Natural killer cell (primary cell): ENCODE results near the gene PSD4. TPM values are rescaled to one million over a fixed set of nuclear protein-coding genes. Genes with fewer than 3 reads are reported as not detected.

ENCODE experiments used
- ATAC-seq, 3 donors: fragments of 150-1000 bp in 2 of 3; fragments of 200-7000 bp in 1 of 3; cut with Tn5 transposase; 1 replicate in 1 of 3; 2 replicates in 2 of 3; pipeline ENCODE4 v1.10.0; 2021; ENCODE audit warnings: mild to moderate bottlenecking in 2 of 3, moderate library complexity in 2 of 3
- DNase-seq, 2 donors: peaks; one replicate each; pipeline versions ENCODE4 v3.0.0 to v3.0.0-alpha.2; 2013 to 2021; ENCODE audit warnings: mixed read lengths in 1 of 2
- H3K27ac ChIP-seq: one replicate; pipeline ENCODE4 v1.5.1; 2013; ENCODE audit warnings: mild to moderate bottlenecking, low read length
- H3K27me3 ChIP-seq: one replicate; pipeline ENCODE4 v1.6.1; 2013; ENCODE audit warnings: low read length; ENCODE audit not compliant: control insufficient read depth, insufficient read depth
- H3K36me3 ChIP-seq: one replicate; pipeline ENCODE4 v1.6.1; 2013; ENCODE audit warnings: low read length; ENCODE audit not compliant: control insufficient read depth, insufficient read depth
- H3K4me1 ChIP-seq: one replicate; pipeline ENCODE4 v1.6.1; 2013; ENCODE audit warnings: low read length; ENCODE audit not compliant: control insufficient read depth, insufficient read depth
- H3K4me3 ChIP-seq: one replicate; pipeline ENCODE4 v1.5.1; 2013; ENCODE audit warnings: low read length
- H3K9me3 ChIP-seq: one replicate; pipeline ENCODE4 v1.6.1; 2013; ENCODE audit warnings: low read length; ENCODE audit not compliant: control insufficient read depth, insufficient read depth
- H3K27ac Mint-ChIP-seq, 2 donors: one replicate each; pipeline ENCODE4 v1.8.0; 2022; ENCODE audit warnings: mild to moderate bottlenecking in 2 of 2, mixed read lengths in 2 of 2, moderate library complexity in 1 of 2
- H3K27me3 Mint-ChIP-seq, 2 donors: one replicate each; pipeline ENCODE4 v1.8.0; 2022; ENCODE audit warnings: low read depth in 2 of 2, mixed read lengths in 2 of 2
- H3K36me3 Mint-ChIP-seq: one replicate; pipeline ENCODE4 v1.8.0; 2022; ENCODE audit warnings: mixed read lengths
- H3K4me1 Mint-ChIP-seq, 2 donors: one replicate each; pipeline ENCODE4 v1.8.0; 2022; ENCODE audit warnings: mixed read lengths in 2 of 2
- H3K4me3 Mint-ChIP-seq: one replicate; pipeline ENCODE4 v1.8.0; 2022; ENCODE audit warnings: mild to moderate bottlenecking, moderate library complexity, mixed read lengths
- H3K9me3 Mint-ChIP-seq, 2 donors: one replicate each; pipeline ENCODE4 v1.8.0; 2022; ENCODE audit warnings: mixed read lengths in 2 of 2
- WGBS: methylation state at CpG from one replicate; pipeline ENCODE4 v1.1.7; 2013; ENCODE audit warnings: missing lambda C conversion rate; ENCODE audit not compliant: insufficient coverage; 5-methylcytosine and 5-hydroxymethylcytosine counted together
- intact Hi-C: fragments of 100-400 bp; cut with micrococcal nuclease; formaldehyde crosslinking; loops from one replicate; pipeline ENCODE4 v1.14.2; 2022
- total RNA-seq, 4 donors: library from RNA; stranded (reverse); fragments of 120-200 nt in 1 of 4; gene quantifications; one replicate each; pipeline versions ENCODE4 v1.2.3 to v1.2.4, GENCODE V29; 2013 to 2022
- TF ChIP-seq, protein P1 (sequence below): fragments of 200-600 bp; IDR thresholded peaks from one replicate; pipeline ENCODE4 v1.8.0; 2022; ENCODE audit warnings: antibody characterized with exemption

Gene PSD4
- total RNA-seq, 3 donors from 2014 or later (not counting 1 experiment from before 2014, with no cell fraction given): 280 to 347 (median 340) TPM

DNA sequence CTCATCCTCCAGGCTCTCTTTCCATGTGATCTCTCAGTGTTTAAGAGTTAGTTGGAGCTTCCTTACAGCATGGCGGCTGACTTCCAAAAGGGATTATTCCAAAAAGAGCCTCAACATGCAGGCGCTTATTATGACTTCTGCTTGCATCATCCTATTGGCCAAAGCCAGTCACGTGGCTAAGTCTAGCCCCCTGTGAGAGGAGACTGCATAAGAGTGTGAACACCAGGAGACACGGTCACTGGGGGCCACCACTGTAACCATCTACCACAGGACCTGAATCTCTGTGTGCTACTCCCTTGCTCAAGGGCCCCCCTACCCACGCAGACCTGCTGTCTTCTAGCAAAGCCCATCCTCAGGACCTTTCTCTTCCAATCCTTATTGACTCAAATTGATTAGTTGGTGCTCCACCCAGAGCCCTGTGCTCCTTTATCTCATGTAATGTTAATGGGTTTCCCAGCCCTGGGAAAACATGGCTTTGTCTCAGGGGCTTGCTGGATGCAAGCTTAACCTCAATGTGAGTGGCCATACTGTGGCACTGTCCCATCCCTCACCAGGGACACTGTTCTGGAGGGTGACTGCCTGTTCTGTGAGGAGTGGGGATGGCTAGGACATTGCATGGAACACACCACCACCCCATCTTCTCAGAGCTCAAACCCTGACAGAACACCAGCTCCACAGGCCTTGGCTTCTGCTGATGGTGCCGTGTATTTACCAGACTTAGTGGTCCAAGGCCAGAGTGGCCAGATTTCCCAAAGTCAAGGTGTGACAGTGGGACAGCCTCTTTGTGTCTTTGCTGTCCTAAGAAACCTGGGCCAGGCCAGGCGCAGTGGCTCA is 42.2 kb upstream of the PSD4 start:
- Histone ChIP-seq H3K27me3 (no peaks in the 10 kb centered on the region), H3K4me3 (no peak overlapping the region), H3K36me3 (no peaks in the 10 kb centered on the region), H3K4me1 (peaks cover 12% of the 10 kb centered on the region), H3K27ac (no peak overlapping the region), H3K9me3 (no peaks in the 10 kb centered on the region)
- Mint-ChIP-seq H3K36me3 (no peaks in the 10 kb centered on the region), H3K27ac (no peak overlapping the region), H3K4me1 (peaks cover 7 to 9% of the 10 kb centered on the region in 2 donors), H3K27me3 (no peaks in the 10 kb centered on the region), H3K9me3 (no peaks in the 10 kb centered on the region), H3K4me3 (no peak overlapping the region)
- TF ChIP-seq, protein P1, sequence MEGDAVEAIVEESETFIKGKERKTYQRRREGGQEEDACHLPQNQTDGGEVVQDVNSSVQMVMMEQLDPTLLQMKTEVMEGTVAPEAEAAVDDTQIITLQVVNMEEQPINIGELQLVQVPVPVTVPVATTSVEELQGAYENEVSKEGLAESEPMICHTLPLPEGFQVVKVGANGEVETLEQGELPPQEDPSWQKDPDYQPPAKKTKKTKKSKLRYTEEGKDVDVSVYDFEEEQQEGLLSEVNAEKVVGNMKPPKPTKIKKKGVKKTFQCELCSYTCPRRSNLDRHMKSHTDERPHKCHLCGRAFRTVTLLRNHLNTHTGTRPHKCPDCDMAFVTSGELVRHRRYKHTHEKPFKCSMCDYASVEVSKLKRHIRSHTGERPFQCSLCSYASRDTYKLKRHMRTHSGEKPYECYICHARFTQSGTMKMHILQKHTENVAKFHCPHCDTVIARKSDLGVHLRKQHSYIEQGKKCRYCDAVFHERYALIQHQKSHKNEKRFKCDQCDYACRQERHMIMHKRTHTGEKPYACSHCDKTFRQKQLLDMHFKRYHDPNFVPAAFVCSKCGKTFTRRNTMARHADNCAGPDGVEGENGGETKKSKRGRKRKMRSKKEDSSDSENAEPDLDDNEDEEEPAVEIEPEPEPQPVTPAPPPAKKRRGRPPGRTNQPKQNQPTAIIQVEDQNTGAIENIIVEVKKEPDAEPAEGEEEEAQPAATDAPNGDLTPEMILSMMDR: no peak
- intact Hi-C loops: no loop called here
- WGBS: 81% methylated on average over 7 of the region's 7 CpGs
- ATAC-seq (no peak), DNase-seq (no peak)

DNA sequence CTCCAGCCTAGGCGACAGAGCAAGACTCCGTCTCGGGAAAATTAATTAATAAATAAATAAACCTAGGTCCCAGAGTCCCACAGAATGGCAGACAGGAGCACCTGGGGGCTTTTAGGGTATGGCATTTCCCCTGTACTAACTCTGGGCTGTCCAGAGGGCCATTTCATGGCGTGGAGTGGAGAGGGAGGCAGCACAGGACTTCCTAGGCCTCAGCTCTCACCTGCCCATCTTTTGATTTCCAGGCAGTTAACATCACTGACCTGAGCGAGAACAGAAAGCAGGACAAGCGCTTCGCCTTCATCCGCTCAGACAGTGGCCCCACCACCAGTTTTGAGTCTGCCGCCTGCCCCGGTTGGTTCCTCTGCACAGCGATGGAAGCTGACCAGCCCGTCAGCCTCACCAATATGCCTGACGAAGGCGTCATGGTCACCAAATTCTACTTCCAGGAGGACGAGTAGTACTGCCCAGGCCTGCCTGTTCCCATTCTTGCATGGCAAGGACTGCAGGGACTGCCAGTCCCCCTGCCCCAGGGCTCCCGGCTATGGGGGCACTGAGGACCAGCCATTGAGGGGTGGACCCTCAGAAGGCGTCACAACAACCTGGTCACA is 41.3 kb upstream of the PSD4 start:
- TF ChIP-seq, protein P1: no peak
- no peaks in the 10 kb centered on the region for H3K9me3 Mint-ChIP-seq

DNA sequence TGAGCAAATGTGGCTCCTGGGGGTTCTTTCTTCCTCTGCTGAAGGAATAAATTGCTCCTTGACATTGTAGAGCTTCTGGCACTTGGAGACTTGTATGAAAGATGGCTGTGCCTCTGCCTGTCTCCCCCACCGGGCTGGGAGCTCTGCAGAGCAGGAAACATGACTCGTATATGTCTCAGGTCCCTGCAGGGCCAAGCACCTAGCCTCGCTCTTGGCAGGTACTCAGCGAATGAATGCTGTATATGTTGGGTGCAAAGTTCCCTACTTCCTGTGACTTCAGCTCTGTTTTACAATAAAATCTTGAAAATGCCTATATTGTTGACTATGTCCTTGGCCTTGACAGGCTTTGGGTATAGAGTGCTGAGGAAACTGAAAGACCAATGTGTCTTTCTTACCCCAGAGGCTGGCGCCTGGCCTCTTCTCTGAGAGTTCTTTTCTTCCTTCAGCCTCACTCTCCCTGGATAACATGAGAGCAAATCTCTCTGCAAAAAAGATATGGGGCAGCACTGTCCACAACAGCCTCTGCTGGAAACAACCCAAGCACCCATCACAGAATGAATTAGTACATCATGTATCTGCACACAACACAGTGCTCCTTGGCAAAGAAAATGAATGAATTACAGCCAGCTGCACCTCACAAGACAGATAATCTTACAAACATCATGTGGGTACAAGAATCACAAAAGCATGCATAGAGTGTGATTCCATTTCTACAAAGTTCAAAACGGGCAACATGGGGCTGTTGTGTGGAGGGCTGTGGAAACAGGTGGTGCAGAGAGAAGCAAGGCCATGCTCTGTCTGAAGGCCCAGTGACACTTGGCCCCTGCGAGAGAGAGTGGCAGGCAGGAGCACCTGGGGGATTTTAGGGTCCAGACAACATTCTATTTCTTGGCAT is 39.8 kb upstream of the PSD4 start:
- intact Hi-C loops: no loop called here
- H3K27me3 Mint-ChIP-seq: peaks cover 0 to 2% of the 10 kb centered on the region in 2 donors
- H3K9me3 Mint-ChIP-seq: no peaks in the 10 kb centered on the region
- Histone ChIP-seq H3K27me3 (no peaks in the 10 kb centered on the region), H3K9me3 (no peaks in the 10 kb centered on the region), H3K4me3 (no peak overlapping the region), H3K36me3 (no peaks in the 10 kb centered on the region), H3K27ac (no peak overlapping the region), H3K4me1 (peaks cover 6% of the 10 kb centered on the region)
- ATAC-seq: no peak
- peaks cover 11 to 12% of the 10 kb centered on the region in 2 donors for H3K4me1 Mint-ChIP-seq
- no peak overlapping the region for H3K4me3 Mint-ChIP-seq
- WGBS: 63% methylated on average over 7 of the region's 7 CpGs
- no peaks in the 10 kb centered on the region for H3K36me3 Mint-ChIP-seq
- no peak for DNase-seq
- TF ChIP-seq, protein P1: no peak
- no peak overlapping the region for H3K27ac Mint-ChIP-seq

More for the DNA sequence above, 41.3 kb upstream of the PSD4 start:
- Histone ChIP-seq H3K27ac (no peak overlapping the region), H3K4me1 (peaks cover 4% of the 10 kb centered on the region), H3K27me3 (no peaks in the 10 kb centered on the region), H3K9me3 (no peaks in the 10 kb centered on the region), H3K36me3 (no peaks in the 10 kb centered on the region), H3K4me3 (no peak overlapping the region)
- H3K4me3 Mint-ChIP-seq: no peak overlapping the region
- H3K27me3 Mint-ChIP-seq: peaks cover 0 to 2% of the 10 kb centered on the region in 2 donors
- intact Hi-C loops: no loop called here
- DNase-seq: no peak
- H3K36me3 Mint-ChIP-seq: no peaks in the 10 kb centered on the region
- H3K27ac Mint-ChIP-seq: no peak overlapping the region
- ATAC-seq: no peak
- WGBS: 94% methylated on average over 17 of the region's 17 CpGs
- H3K4me1 Mint-ChIP-seq: peaks cover 3 to 6% of the 10 kb centered on the region in 2 donors
